Measurements from ENCODE around the gene MAPK11.

GRCh38 chr22:50308986-50309600, 38.9 kb upstream of the MAPK11 start:
- TF ChIP-seq CTCF (IDR thresholded peaks at IDR 0.05 in 2 of 3, conservative IDR thresholded peaks at IDR 0.05 in 1 of 3; ENCODE audit: control insufficient read depth in 2 of 3, extremely low read depth in 1 of 3, insufficient read depth in 1 of 3, low read depth in 3 of 3, low read length in 3 of 3) (no peak), USF2 (IDR thresholded peaks at IDR 0.05; ENCODE audit: borderline replicate concordance, low read depth, low read length) (no peak), SIN3A (IDR thresholded peaks at IDR 0.05; ENCODE audit: low read depth, low read length) (no peak), POLR2AphosphoS5 (IDR thresholded peaks at IDR 0.05; ENCODE audit: low read length) (no peak), TAF1 (IDR thresholded peaks at IDR 0.05; ENCODE audit: borderline replicate concordance, low read depth, low read length) (no peak), POLR2AphosphoS2 (IDR thresholded peaks at IDR 0.05; ENCODE audit: low read depth, low read length) (no peak), FOS (IDR thresholded peaks at IDR 0.05; ENCODE audit: borderline replicate concordance, extremely low read depth, insufficient read length) (no peak), NFYB (IDR thresholded peaks at IDR 0.05; ENCODE audit: insufficient read depth, low read depth, low read length) (no peak), EZH2 (IDR thresholded peaks at IDR 0.05; ENCODE audit: borderline replicate concordance, control insufficient read depth, low read depth, low read length) (no peak), RFX5 (IDR thresholded peaks at IDR 0.05; ENCODE audit: low read depth, low read length) (no peak), SRF (IDR thresholded peaks at IDR 0.05; ENCODE audit: low read depth in 2 of 2, low read length in 2 of 2) (no peak), ZBTB11 (CRISPR knock-in tag; IDR thresholded peaks at IDR 0.05) (no peak)

Data from GM12878 (cell line).